Hematopoietic multipotent progenitor cell treated with erythropoietin and hydrocortisone succinate and interleukin-3 and kit ligand, for 4 days (in vitro differentiated cells): ENCODE measurements around the gene OR4K1.
"Not testable (repeated sequence)": the region's sequence is repeated elsewhere in the genome, so short reads cannot be mapped to it uniquely, and the experiment has no call there.

Experiments
- DNase-seq: peaks from one replicate; pipeline ENCODE4 v3.0.0-alpha.2; 2015

OR4K1 gene

GRCh38 chr14:19930617-19931016, at the start of gene OR4K1:
Gene OR4K1 (plus strand): TSS chr14:19930917. CDS start chr14:19935667, 4,750 bp downstream.
- no peak for DNase-seq

GRCh38 chr14:19895282-19895681, 35.4 kb upstream of the OR4K1 start:
- DNase-seq = no peak

GRCh38 chr14:19900999-19901398, 29.7 kb upstream of the OR4K1 start:
- no peak for DNase-seq

GRCh38 chr14:19902409-19902808, 28.3 kb upstream of the OR4K1 start:
- DNase-seq = no peak

GRCh38 chr14:19906665-19907064, 24.1 kb upstream of the OR4K1 start:
- no peak for DNase-seq

GRCh38 chr14:19911114-19911513, 19.6 kb upstream of the OR4K1 start:
- DNase-seq = no peak

- DNase-seq = no peak
Measured at GRCh38 chr14:19917243-19917642, 13.5 kb upstream of the OR4K1 start.

- no peak for DNase-seq
Measured at GRCh38 chr14:19917955-19918518, 12.7 kb upstream of the OR4K1 start.

- DNase-seq = no peak
Measured at GRCh38 chr14:19918553-19919264, 12.0 kb upstream of the OR4K1 start.

GRCh38 chr14:19920021-19920657, 10.6 kb upstream of the OR4K1 start, which contains the start of gene OR4K5:
Gene OR4K5 (plus strand): TSS chr14:19920607. CDS start chr14:19920607, 0 bp downstream.
- no peak for DNase-seq

GRCh38 chr14:19941668-19942067, 11.0 kb downstream of the OR4K1 start:
- DNase-seq = no peak

- peak; percentile 3 for DNase-seq
Measured at GRCh38 chr14:19947413-19948090, 16.8 kb downstream of the OR4K1 start.

GRCh38 chr14:19949218-19949617, 18.5 kb downstream of the OR4K1 start:
- DNase-seq = no peak

GRCh38 chr14:19969735-19970134, 39.0 kb downstream of the OR4K1 start:
- not testable (repeated sequence) for DNase-seq

- peak; percentile 5 for DNase-seq
Measured at GRCh38 chr14:19974844-19975243, 44.1 kb downstream of the OR4K1 start.

- no peak for DNase-seq
Measured at GRCh38 chr14:19975291-19975690, 44.6 kb downstream of the OR4K1 start, which contains the start of gene OR4K15. Gene OR4K15 (plus strand): TSS chr14:19975591. CDS start chr14:19975591, 0 bp downstream.
